Measurements from ENCODE around the gene OSBPL8. TPM values are rescaled to one million over a fixed set of nuclear protein-coding genes. Genes with fewer than 3 reads are reported as not detected.

OSBPL8 gene
- total and polyA plus RNA-seq, 9 of the 15 experiments (the other 6 are each of a cell fraction or from before 2014, with no cell fraction given) = 17.4 to 82.7 (median 42.8) TPM

DNA sequence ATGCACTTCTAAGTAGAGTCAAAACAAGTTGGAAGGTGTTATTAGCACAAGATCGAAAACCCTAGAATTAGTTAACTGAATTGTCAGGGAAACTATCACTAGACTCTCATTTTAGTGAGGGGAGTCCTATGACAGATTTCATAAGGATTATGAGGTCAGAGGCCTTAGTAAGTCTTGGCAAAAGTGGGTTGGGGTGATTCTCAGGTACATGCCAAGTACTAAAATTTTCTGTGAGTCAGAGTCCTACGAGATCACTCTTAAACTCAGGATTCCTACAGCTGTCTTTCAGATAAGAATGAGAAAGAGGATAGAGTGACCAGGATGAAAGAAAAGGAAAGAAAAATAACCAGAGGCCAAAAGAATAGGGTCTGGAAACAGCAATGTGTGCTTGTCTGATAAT lies 160.5 kb downstream of the OSBPL8 start:
- POLR2A ChIA-PET = interaction anchor here (1.1 kb wide), 1 partner anchor 23 kb away, joined by 3 read pairs; no protein-coding TSS in a partner anchor
- H3K27me3 ChIP-seq (ENCODE audit: control insufficient read depth in 2 of 2, insufficient read depth in 2 of 2, low read length in 2 of 2) = no peaks in the 10 kb centered on the region
- H3K4me2 ChIP-seq (ENCODE audit: insufficient read depth, low read length) = no peak overlapping the region
- no peaks in the 10 kb centered on the region for H4K20me1 ChIP-seq (replicated peaks; ENCODE audit: control insufficient read depth, insufficient read depth, low read length)
- peaks cover 18% of the 10 kb centered on the region; the same call in 2 of the 3 replicates for H3K36me3 ChIP-seq (ENCODE audit: control insufficient read depth, insufficient read depth, low read length)
- H3K4me1 ChIP-seq (replicated peaks in 1 of 2; ENCODE audit: control insufficient read depth in 2 of 2, insufficient read depth in 2 of 2, low read length in 2 of 2) = peaks cover 0 to 7% of the 10 kb centered on the region in 2 experiments; a peak in 1 of 5 replicates
- H3K27ac ChIP-seq (ENCODE audit: extremely low read depth, low read depth, low read length) = no peak overlapping the region
- H3K79me2 ChIP-seq (ENCODE audit: control insufficient read depth, insufficient read depth, low read length) = no peaks in the 10 kb centered on the region
- H2AFZ ChIP-seq (ENCODE audit: low read depth, low read length) = no peak overlapping the region
- ATAC-seq (no peak), DNase-seq (ENCODE audit: extremely low read depth in 1 of 4, low spot score in 3 of 4) (no peak), FAIRE-seq (no peak)
- in situ Hi-C loops (cut with MboI) (no loop called here), intact Hi-C loops (cut with micrococcal nuclease) (no loop called here)
- WGBS (ENCODE audit: insufficient coverage, low coverage, missing lambda C conversion rate) = 75% methylated on average over 2 of the region's 2 CpGs
- H3K9me1 ChIP-seq (ENCODE audit: control insufficient read depth, insufficient read depth, low read length) = no peaks in the 10 kb centered on the region
- CTCF ChIA-PET (ENCODE audit: low intra/inter-chr PET ratio) = no interaction called here
- no TSS peak for BruUV-seq (replicated peaks)
- no peak overlapping the region for H3K9ac ChIP-seq (ENCODE audit: insufficient read depth in 1 of 2, low read depth in 2 of 2, low read length in 2 of 2)
- no peak overlapping the region for H3K4me3 ChIP-seq
- no peaks in the 10 kb centered on the region for H3K9me3 ChIP-seq (replicated peaks; ENCODE audit: control insufficient read depth, insufficient read depth, low read depth, low read length)
- TF ChIP-seq ZBTB1 (CRISPR knock-in tag; IDR thresholded peaks at IDR 0.05; ENCODE audit: borderline replicate concordance, low read depth) (no peak), GTF2E2 (tag; IDR thresholded peaks at IDR 0.05) (no peak), NR3C1 (CRISPR knock-in tag; IDR thresholded peaks at IDR 0.05) (no peak), ZC3H4 (CRISPR knock-in tag; IDR thresholded peaks at IDR 0.05; ENCODE audit: borderline replicate concordance) (no peak), FOXK1 (CRISPR knock-in tag; IDR thresholded peaks at IDR 0.05; ENCODE audit: borderline replicate concordance) (no peak), ZNF583 (CRISPR knock-in tag; IDR thresholded peaks at IDR 0.05) (no peak), ZFP30 (CRISPR knock-in tag; IDR thresholded peaks at IDR 0.05; ENCODE audit: borderline replicate concordance) (no peak), PRMT5 (CRISPR knock-in tag; IDR thresholded peaks at IDR 0.05) (no peak), ELF4 (CRISPR knock-in tag; IDR thresholded peaks at IDR 0.05) (no peak), KLF16 (IDR thresholded peaks at IDR 0.05) (no peak), TAF7 (tag; IDR thresholded peaks at IDR 0.05) (no peak)
- TF ChIP-seq, protein P1, sequence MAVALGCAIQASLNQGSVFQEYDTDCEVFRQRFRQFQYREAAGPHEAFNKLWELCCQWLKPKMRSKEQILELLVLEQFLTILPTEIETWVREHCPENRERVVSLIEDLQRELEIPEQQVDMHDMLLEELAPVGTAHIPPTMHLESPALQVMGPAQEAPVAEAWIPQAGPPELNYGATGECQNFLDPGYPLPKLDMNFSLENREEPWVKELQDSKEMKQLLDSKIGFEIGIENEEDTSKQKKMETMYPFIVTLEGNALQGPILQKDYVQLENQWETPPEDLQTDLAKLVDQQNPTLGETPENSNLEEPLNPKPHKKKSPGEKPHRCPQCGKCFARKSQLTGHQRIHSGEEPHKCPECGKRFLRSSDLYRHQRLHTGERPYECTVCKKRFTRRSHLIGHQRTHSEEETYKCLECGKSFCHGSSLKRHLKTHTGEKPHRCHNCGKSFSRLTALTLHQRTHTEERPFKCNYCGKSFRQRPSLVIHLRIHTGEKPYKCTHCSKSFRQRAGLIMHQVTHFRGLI (CRISPR knock-in tag; IDR thresholded peaks at IDR 0.05) = no peak
- TF ChIP-seq, protein P2, sequence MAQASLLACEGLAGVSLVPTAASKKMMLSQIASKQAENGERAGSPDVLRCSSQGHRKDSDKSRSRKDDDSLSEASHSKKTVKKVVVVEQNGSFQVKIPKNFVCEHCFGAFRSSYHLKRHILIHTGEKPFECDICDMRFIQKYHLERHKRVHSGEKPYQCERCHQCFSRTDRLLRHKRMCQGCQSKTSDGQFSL (CRISPR knock-in tag; IDR thresholded peaks at IDR 0.05) = no peak
- TF ChIP-seq, protein P2 (tag; IDR thresholded peaks at IDR 0.05) = no peak
- TF ChIP-seq, protein P3, sequence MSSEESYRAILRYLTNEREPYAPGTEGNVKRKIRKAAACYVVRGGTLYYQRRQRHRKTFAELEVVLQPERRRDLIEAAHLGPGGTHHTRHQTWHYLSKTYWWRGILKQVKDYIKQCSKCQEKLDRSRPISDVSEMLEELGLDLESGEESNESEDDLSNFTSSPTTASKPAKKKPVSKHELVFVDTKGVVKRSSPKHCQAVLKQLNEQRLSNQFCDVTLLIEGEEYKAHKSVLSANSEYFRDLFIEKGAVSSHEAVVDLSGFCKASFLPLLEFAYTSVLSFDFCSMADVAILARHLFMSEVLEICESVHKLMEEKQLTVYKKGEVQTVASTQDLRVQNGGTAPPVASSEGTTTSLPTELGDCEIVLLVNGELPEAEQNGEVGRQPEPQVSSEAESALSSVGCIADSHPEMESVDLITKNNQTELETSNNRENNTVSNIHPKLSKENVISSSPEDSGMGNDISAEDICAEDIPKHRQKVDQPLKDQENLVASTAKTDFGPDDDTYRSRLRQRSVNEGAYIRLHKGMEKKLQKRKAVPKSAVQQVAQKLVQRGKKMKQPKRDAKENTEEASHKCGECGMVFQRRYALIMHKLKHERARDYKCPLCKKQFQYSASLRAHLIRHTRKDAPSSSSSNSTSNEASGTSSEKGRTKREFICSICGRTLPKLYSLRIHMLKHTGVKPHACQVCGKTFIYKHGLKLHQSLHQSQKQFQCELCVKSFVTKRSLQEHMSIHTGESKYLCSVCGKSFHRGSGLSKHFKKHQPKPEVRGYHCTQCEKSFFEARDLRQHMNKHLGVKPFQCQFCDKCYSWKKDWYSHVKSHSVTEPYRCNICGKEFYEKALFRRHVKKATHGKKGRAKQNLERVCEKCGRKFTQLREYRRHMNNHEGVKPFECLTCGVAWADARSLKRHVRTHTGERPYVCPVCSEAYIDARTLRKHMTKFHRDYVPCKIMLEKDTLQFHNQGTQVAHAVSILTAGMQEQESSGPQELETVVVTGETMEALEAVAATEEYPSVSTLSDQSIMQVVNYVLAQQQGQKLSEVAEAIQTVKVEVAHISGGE (CRISPR knock-in tag; IDR thresholded peaks at IDR 0.05) = no peak
